HG02885 (cell line): ENCODE measurements around the gene DDX19B.
"Not testable (repeated sequence)": the region's sequence is repeated elsewhere in the genome, so short reads cannot be mapped to it uniquely, and the experiment has no call there.

Experiments
- ATAC-seq: cut with Tn5 transposase; IDR thresholded peaks from one replicate; pipeline ENCODE4 v1.9.1; 2021; ENCODE audit warnings: mild to moderate bottlenecking; ENCODE audit not compliant: unreplicated experiment, poor library complexity

Gene DDX19B

DNA sequence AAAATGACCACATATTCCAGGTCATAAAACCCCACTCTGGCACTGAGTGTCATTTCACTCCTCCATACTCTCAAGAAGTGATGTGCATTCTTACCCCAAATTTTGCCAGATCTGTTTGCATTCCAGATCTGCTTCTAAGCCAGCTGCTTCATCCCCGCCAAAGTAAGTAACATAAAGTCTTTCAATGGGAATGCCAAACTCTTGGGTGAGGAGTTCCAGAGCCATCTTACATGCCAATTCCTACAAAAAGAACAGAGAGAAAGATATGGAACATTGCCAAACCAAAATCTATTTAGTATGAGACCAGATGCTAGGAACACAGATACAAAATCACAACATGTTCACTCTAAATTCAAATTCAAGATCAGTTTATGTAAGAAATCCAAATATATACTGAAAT is 22.6 kb upstream of the DDX19B start:
- ATAC-seq: no peak

DNA sequence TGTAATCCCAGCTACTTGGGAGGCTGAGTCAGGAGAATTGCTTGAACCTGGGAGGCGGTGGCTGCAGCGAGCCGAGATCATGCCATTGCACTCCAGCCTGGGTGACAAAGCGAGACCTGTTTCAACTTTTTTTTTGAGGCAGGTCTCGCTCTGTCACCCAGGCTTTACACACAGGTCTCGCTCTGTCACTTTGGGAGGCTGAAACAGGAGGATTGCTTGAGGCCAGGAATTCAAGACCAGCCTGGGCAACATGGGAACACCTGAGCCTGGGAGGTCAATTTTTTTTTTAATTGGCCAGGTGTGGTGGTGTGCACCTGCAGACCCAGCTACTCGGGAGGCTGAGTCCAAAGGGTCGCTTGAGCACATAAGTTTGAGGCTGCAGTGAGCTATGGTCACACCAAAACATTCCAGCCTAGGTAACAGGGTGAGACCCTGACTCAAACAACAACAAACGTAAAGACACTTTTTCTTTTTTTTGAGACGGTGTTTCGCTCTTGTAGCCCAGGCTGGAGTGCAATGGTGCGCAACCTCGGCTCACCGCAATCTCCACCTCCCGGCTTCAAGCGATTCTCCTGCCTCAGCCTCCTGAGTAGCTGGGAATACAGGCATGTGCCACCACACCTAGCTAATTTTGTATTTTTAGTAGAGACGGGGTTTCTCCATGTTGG is 11.5 kb upstream of the DDX19B start:
- not testable (repeated sequence) for ATAC-seq

DNA sequence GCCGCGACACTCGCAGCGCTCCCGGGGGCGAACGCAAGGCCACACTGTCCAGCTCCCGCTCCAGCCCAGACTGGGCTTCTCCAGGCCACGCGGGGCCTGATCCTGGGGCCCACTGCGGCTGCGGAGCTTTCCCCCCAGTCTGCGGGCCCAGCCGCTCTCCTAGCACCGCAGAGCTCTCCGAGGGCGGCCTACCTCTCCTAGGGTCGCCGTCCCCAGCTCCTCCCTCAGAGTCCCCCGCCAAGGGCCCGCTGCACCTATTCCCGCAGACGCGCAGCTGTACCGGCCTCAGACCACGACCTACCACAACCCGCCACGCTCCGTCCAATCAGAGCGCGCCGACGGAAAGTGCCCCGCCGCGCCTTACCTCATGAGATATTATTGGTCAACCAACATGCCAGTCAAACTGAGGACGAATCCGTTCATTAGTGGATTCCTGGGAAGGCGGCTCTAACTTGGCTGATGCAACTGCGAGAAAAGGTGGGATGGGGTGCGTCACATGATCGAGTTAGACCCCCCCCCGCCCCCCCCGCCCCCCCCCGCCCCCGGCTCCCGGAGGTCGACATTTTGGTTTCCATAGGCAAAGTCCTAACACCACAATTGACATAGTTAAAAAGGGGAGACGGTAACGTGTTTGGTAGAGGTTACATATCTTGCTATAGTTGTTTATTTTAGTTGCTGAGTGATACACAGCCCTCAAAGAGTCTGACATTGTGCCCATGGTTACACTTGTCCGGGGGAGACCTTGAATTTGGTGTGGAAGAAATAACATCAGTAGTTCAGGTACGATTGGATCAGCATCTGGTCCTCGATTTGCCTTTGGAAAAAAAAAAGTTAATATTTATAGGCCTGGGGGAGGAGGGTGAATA is 9.5 kb upstream of the DDX19B start, which contains the start of gene AARS1:
Gene AARS1, minus strand, starts transcription at position 278 of the 866 bp plus-strand sequence. CDS start 6,743 bp downstream, outside the sequence.
- ATAC-seq: peak; percentile 98

DNA sequence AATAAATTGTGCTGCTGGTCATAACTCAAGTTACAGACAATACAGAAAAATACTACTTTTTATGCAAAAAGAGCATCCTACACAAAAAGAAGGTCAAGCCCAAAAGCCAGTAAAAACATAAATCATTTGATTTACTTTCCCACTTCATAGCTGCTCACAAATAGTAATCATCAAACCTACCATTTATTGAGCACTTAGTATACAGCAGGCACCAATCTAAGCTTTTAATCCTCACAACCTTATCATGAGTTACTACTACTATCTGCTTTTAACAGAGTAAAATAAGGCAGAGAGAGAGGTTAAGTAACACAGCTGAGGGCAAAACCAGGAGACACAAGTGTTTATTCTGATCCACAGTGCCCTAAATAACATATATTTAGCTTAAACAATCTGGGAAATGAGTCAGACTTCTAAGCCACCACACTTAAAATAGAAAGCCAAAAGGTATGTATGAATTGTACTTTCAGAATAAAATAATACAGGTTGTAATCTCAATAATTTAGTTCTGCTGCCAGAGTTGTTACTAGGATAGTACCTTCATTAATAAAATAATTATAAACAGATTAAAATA is 8.0 kb upstream of the DDX19B start:
- ATAC-seq: no peak

DNA sequence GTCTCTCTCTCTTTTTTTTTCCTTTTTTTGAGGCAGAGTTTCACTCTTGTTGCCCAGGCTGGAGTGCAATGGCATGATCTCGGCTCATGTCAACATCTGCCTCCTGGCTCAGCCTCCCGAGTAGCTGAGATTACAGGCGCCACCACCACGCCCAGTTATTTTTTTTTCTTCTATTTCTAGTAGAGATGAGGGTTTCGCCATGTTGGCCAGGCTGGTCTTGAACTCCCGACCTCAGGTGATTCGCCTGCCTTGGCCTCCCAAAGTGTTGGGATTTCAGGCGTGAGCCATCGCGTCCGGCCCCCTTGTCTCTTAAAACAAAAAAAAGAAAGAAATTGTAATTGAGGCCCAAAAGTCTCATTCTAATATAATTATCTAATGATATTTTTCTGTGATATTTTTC is 6.8 kb upstream of the DDX19B start:
- not testable (repeated sequence) for ATAC-seq

DNA sequence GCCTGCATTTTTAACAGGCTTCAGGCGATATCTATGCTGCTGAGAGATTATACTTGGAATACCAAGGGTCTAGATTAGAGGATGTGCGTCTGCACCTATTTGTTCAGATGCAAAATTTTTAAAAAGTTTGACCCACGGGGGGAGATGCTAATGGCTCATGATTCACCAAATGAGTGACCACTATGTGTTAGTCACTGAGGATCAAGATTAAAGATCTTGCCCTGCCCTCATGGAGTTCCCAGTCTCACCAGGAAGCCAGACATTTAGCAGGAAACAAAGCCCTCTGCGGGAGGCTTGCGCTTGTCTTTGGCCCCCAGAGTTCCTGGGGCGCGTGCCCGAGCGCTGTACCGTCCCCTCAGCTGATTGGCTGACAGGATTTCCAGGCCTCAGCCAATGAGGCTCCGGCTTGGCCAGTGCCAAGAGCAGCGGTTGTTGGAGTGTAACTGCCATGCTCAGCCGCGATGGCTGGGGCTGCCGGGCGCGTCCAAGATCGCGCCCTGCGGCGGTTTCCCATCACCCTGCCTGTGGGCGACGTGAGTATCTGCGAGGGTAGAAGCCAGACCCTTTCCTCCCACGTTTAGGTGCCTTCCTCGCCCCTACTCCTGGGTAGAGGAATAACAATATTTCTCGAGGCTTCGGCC is 4.5 kb upstream of the DDX19B start:
- no peak for ATAC-seq

DNA sequence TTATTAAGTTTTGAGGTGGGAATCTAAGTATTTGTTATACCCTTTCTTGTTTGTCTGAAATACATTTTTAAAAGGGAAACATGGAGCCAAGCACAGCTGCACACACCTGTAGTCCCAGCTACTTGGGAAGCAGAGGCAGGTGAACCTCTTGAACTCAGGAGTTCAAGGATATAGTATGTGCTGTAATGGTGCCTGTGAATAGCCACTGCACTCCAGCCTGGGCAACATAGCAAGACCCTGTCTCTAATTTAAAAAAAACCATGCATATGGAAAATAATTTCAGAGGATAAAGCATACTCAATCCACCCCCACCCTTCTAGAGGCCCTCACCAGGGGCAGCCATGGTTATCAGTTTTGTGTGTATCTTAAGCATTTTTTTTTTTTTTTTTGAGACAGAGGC is 3.4 kb upstream of the DDX19B start:
- ATAC-seq: no peak

DNA sequence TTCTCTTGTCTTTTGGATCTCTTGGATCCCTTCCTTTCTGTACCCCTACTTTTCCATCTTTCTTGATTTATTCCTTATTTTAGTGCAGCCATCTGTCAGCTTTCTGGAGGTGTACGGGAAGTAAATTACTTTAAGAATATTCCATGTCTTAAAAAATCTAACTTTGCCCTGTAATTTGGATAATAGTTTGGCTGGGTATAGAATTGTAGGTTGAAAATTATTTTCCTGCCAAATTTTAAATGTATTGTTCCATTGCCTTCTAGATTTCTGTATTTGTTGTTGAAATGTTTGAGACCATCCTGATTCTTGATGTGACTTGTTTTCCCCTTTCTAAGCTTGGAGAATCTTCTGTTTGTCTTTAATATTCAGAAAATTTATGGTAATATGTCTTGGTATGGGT is 2.1 kb downstream of the DDX19B start:
- no peak for ATAC-seq

DNA sequence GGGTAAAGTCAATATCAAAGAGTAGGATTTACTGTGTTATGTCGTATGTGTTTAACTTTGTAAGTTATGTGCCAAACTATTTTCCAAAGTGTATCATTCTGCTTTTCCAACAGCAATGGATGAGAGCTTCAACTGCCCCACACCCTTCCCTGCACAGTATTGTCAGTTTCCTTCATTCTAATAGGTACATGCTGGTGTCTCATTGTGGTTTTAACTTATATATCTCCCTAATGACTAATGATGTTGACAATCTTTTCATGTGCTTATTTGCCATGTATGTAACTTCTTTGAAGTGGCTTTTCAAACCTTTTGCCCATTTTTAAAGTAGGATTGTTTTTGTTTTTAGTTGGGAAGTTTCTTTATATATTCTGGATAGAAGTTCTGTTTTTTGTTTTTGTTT is 3.8 kb downstream of the DDX19B start:
- no peak for ATAC-seq

DNA sequence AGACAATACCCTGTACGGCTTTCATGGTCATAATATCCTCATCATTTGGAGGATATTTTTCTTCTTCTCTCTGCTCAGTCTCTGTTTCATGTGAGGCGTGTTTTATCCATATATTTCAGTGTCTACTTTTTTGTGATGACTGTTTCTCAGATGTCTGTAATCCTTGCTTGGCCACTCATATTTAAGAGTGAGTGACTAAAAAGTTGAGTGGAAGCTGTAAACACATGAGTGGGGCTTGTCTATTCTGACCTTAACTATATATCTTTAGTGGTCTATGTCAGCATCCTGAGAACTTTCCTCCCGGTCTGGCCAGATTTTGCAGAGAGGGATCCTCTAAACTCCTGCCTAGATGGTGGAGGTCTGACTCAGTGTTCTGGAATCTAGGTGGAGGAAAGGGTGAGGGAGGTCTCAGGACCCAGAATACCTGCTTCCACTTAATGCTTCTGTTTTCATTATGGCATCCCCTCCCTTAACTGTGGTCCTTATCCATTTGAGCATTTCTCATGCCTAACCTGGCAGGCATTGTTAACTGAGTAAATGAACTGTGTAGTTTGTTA is 6.0 kb downstream of the DDX19B start:
- no peak for ATAC-seq

DNA sequence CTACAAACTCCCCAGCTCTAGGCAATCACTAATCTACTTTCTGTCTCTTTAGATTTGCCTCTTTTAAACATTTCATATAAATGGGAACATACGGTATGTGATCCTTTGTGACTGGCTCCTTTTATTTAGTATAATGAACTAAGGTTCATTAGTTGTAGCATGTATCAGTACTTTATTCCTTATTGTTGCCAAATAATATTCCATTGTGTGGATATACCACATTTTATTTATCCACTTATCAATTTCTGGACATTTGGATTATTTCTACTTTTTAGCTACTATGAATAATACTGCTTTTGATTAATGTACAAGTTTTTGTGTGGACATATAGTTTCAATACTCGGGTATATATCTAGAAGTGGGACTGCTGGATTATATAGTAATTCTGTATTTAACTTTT is 7.9 kb downstream of the DDX19B start:
- no peak for ATAC-seq

DNA sequence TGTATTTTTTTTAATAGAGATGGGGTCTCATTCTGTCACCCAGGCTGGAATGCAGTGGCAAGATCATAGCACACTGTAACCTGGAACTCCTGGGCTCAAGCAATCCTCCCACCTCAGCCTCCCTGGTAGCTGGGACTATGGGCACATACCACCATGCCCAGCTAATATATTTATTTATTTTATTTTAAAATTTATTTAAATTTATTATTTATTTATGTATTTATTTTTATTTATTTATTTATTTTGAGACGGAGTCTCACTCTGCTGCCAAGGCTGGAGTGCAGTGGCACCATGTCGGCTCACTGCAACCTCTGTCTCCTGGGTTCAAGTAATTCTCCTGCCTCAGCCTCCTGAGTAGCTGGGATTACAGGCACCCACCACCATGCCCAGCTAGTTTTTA is 8.7 kb downstream of the DDX19B start:
- ATAC-seq: not testable (repeated sequence)

DNA sequence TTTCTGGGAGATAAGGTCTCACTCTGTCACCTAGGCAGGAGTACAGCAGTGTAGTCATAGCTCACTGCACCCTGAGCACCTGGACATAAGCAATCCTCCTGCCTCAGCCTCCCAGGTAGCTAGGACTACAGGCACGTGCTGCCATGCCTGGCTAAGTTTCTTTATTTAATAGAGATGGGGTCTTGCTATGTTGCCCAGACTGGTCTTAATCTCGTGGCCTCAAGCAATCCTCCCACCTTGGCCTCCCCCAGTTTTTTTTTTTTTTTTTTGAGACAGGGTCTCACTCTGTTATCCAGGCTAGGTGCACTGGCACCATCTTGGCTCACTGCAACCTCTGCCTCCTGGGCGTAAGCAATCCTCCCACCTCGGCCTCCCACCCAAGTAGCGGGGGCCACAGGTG is 21.1 kb downstream of the DDX19B start:
- ATAC-seq: no peak

DNA sequence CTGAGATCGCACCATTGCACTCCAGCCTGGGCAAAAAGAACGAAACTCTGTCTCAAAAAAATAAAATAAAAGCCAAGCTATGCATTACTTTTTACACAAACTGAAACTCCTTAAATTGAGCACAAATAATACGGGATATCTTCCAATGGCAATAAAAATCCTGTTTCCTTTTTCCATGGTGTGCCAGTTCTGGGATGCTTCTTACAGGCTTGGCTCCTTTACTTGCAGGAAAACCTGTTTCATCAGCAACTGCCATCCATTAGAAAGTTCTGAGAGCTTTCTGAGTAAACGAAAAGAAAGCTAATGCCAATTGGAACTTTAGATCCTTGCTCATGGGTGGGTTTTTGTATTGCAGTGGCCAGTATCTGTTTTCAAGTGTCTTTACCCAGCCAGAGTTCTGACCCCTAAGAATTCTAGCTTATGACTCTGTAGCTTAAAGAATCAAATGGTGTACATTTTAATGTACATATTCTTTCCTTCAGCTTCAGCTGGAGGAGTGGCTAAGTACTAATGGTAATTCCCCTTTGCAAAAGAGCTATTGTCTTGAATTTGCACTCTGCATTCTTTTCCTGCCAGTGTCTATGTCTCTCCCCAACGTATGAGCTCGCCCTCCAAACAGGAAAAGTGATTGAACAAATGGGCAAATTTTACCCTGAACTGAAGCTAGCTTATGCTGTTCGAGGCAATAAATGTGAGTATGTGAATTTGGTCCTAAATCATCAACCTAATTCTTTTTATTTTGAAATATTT is 26.2 kb downstream of the DDX19B start:
- no peak for ATAC-seq

DNA sequence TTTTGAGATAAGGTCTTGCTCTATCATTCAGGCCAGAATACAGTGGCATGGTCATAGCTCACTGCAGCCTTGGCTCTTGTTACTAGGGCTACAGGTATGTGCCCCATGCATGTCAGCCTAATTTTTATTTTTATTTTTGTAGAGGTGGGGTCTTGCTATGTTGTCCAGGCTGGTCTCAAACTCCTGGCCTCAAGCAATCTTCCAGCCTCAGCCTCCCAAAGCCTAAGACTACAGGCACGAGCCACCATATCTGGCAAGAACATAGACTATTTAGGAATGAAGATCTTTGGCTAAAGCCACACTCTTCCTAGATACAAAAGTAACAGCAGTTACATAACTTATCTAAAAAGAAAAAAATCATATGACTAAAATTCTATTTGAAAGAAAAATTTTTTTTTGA is 32.1 kb downstream of the DDX19B start:
- no peak for ATAC-seq

DNA sequence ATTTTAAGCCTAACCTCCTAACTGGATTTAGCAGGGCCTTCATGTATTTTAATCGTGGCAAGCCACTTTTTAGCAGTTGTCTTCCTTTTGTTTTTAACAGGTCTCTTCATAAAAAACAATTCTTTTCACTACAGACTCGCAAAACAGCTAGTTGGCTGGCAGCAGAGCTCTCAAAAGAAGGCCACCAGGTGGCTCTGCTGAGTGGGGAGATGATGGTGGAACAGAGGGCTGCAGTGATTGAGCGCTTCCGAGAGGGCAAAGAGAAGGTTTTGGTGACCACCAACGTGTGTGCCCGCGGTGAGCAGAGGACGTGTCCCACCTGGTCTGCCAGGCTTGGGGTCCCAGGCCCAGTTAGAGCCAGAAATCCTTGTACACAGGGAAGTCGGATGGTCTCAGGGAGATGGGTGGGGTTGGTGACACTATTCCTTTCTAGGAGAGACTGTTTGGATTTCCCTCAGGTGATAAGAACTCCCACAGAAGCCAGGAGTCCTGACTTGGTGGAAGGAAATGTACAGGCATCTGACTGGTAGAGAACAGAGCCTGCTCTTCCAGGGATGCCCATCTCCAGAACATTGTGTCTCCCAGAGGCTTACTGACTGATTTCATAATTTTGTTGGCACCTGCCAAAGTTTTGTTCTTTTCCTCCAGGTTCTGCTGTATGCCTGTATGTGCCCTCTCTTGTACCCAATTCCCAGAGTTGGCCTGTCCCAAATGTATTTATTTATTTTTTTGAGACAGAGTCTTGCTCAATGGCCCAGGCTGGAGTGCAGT is 32.8 kb downstream of the DDX19B start:
- ATAC-seq: no peak

DNA sequence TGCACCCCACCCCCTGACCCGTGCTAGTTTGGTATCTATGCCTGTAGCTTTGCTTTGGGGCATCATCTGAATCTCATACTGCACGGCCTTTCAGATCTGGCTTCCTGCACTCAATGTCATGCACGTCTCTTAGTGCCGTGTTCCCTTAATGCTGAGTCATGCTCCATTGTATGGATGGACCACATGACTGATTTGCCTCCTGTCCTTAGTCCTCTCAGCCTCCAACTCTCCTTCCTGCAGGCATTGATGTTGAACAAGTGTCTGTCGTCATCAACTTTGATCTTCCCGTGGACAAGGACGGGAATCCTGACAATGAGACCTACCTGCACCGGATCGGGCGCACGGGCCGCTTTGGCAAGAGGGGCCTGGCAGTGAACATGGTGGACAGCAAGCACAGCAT is 33.7 kb downstream of the DDX19B start:
- ATAC-seq: not testable (repeated sequence)

DNA sequence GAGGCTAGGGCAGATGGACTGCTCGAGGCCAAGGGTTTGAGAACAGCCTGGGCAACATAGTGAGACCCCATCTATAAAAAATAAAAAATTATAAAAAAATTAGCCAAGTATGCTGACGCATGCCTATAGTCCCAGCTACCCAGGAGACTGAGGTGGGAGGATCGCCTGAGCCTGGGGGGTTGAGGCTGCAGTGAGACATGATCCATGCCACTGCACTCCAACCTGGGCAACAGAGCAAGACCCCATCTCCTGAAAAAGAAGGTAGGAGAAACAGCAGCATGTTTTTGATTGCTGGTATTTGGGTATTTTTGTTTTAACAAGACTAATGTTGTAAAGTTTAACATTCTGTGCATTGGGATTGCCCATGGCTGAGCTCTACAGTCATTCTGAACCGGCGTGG is 38.8 kb downstream of the DDX19B start:
- no peak for ATAC-seq

DNA sequence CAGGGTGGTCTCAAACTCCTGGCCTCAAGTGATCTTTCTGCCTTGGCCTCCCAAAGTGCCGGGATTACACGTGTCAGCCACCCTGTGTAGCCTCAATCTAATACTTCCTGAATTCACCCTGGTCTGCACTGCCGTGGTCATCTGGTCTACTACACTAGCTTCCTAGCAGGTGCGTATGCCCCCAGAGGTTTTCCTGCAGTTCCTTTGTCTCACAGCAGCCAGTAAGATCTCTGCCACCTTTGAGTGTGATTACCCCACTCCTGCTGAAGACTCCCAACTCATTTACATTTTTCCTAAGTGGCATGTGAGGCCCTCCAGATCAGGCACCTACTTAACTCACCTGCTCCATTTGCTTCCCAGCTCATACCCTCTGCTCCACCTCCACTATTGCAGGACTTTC is 42.6 kb downstream of the DDX19B start:
- ATAC-seq: no peak
